Thoracic aorta (tissue), 2 donors: Measurements from ENCODE around the gene ADARB2. TPM values are rescaled to one million over a fixed set of nuclear protein-coding genes. Genes with fewer than 3 reads are reported as not detected.

ENCODE experiments used
- ATAC-seq: fragments of 150-250 bp; one replicate; pipeline ENCODE4 v1.8.0; 2017; ENCODE audit warnings: low read depth; ENCODE audit not compliant: insufficient number of reproducible peaks, low FRiP score
- DNase-seq: peaks from one replicate; pipeline ENCODE4 v3.0.0-alpha.2; 2020; ENCODE audit warnings: low spot score
- H3K27ac ChIP-seq, 2 donors: fragments of 200-600 bp; sonication (generic); 1 replicate in 1 of 2; 2 replicates in 1 of 2; pipeline ENCODE4 v1.5.1; 2016; ENCODE audit warnings: mild to moderate bottlenecking in 2 of 2, moderate library complexity in 2 of 2
- H3K27me3 ChIP-seq: fragments of 200-600 bp; sonication (generic); replicated peaks from 2 replicates; pipeline ENCODE4 v1.6.0; 2016; ENCODE audit warnings: mild to moderate bottlenecking; ENCODE audit not compliant: insufficient read depth
- H3K36me3 ChIP-seq: fragments of 200-600 bp; sonication (generic); one replicate; pipeline ENCODE4 v1.5.1; 2016
- H3K4me1 ChIP-seq, 2 donors: fragments of 200-600 bp; sonication (generic); 1 replicate in 1 of 2; 2 replicates in 1 of 2; pipeline versions ENCODE4 v1.5.1 to v1.6.0; 2016; ENCODE audit warnings: low read depth in 2 of 2, mild to moderate bottlenecking in 1 of 2; ENCODE audit not compliant: control insufficient read depth in 1 of 2
- H3K4me3 ChIP-seq: fragments of 200-600 bp; sonication (generic); 2 replicates; pipeline ENCODE4 v1.5.1; 2016; ENCODE audit warnings: mild to moderate bottlenecking
- H3K9me3 ChIP-seq: fragments of 200-600 bp; sonication (generic); 2 replicates; pipeline ENCODE4 v1.5.1; 2016
- total RNA-seq, 2 donors: library from RNA; depleted of rRNA; stranded (reverse); fragments of >200 nt; gene quantifications; one replicate each; pipeline versions ENCODE4 v1.1.0 to v1.2.3, GENCODE V29; 2016
- TF ChIP-seq, protein P1 (sequence below): fragments of 200-600 bp; sonication (generic); IDR thresholded peaks from one replicate; pipeline ENCODE4 v1.5.1; 2019; ENCODE audit warnings: antibody characterized with exemption

The ADARB2 gene
- total RNA-seq, 2 donors from 2014 or later: 0.71 to 3.1 TPM

DNA sequence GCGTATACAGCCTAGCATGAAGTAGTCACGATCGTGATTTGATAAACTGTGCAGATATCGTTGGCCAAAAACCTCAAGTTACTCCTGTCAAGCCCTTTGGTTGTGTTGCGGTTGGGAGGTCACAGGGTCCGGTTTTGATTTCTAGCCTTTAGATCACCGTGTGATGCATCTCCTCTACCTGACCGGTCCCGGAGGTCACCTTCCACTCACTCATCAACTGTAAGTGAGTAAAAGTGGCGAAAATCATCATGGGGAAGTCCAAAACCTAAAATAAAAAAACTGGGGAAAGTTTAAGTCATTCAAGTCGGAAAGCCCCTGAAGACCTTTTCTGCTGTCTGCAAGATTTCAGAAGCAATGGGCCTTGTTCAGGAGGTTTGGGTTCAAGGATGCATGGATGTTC is 62.8 kb downstream of the ADARB2 start:
- no peak for ATAC-seq
- no peaks in the 10 kb centered on the region for H3K4me1 ChIP-seq
- H3K27ac ChIP-seq: no peak overlapping the region
- no peak overlapping the region for H3K4me3 ChIP-seq
- TF ChIP-seq, protein P1, sequence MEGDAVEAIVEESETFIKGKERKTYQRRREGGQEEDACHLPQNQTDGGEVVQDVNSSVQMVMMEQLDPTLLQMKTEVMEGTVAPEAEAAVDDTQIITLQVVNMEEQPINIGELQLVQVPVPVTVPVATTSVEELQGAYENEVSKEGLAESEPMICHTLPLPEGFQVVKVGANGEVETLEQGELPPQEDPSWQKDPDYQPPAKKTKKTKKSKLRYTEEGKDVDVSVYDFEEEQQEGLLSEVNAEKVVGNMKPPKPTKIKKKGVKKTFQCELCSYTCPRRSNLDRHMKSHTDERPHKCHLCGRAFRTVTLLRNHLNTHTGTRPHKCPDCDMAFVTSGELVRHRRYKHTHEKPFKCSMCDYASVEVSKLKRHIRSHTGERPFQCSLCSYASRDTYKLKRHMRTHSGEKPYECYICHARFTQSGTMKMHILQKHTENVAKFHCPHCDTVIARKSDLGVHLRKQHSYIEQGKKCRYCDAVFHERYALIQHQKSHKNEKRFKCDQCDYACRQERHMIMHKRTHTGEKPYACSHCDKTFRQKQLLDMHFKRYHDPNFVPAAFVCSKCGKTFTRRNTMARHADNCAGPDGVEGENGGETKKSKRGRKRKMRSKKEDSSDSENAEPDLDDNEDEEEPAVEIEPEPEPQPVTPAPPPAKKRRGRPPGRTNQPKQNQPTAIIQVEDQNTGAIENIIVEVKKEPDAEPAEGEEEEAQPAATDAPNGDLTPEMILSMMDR: no peak
- H3K9me3 ChIP-seq: no peaks in the 10 kb centered on the region
- no peak for DNase-seq
- H3K36me3 ChIP-seq: no peaks in the 10 kb centered on the region
- H3K27me3 ChIP-seq: no peaks in the 10 kb centered on the region

DNA sequence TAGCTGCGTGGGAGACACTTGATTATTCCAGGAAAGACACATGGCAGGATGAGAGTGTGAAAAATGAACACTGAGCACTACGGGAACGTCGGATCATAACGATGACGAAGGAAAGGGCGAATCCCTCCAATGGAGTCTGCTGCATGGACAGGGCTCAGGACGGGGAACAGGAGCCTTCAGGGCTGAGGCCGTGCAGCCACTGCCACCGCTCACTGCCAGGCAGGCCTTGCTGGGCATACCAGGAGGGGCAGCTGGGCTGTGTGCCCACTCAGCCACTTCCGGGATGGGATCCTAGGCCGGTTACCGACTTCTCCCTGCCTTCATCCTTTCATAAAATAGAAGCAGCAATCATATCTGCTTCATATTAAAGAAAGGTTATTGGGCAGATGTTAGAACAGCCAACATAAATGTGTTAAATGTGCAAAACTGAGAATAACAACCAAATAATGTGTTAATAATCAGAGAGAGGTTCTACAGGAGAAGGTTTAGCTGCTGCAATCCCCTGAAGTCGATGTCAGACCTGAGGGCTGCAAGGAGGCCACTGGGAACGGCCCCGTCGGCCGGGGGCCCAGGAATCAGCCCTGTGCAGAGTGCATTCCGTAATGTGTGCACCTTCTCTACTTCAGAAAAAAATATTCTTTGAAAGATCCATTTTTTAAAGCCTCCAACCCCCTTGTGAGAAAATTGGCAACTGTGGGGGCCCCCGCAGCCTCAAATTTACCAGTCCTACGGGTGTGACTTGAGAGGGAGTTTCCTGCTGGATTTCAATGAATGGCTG is 63.6 kb downstream of the ADARB2 start:
- Histone ChIP-seq H3K27ac (no peak overlapping the region), H3K9me3 (no peaks in the 10 kb centered on the region), H3K27me3 (no peaks in the 10 kb centered on the region), H3K4me3 (no peak overlapping the region), H3K36me3 (no peaks in the 10 kb centered on the region), H3K4me1 (no peaks in the 10 kb centered on the region)
- ATAC-seq (no peak), DNase-seq (no peak)
- TF ChIP-seq, protein P1: no peak

DNA sequence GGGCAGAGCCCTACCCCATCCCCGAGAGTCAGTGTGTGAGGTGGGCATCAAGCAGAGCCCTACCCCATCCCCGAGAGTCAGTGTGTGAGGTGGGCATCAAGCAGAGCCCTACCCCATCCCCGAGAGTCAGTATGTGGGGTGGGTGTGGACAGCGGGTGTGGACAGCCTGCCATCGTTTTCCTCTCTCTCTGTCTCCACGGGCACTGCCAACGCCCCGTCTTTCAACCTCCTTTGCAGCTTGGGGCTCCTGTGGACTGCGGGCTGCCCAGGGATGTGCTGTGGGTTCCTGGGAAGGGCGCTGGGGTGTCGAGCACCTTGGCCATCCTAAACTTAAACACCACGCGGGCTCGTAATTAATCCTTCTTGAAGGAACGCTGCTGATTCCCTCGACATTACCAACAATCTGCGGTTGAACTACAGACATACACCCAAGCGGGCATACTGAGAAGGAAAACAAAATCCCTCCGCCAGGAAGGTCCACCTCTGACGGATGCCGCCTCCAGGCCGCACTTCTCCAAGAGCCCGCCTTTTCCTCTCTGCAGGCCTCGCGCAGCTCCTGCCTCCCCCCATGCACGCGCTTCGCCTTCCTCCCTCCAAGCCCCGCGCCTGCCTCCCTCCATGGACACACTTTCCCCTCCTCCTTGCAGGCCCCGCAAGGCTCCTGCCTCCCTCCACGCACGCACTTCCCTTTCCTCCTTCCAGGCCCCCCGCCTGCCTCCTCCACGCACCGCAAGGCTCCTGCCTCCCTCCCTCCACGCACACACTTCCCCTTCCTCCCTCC is 65.1 kb downstream of the ADARB2 start:
- Histone ChIP-seq H3K4me1 (no peaks in the 10 kb centered on the region), H3K9me3 (no peaks in the 10 kb centered on the region), H3K27ac (no peak overlapping the region), H3K36me3 (no peaks in the 10 kb centered on the region), H3K4me3 (no peak overlapping the region), H3K27me3 (no peaks in the 10 kb centered on the region)
- TF ChIP-seq, protein P1: no peak
- ATAC-seq (no peak), DNase-seq (no peak)

DNA sequence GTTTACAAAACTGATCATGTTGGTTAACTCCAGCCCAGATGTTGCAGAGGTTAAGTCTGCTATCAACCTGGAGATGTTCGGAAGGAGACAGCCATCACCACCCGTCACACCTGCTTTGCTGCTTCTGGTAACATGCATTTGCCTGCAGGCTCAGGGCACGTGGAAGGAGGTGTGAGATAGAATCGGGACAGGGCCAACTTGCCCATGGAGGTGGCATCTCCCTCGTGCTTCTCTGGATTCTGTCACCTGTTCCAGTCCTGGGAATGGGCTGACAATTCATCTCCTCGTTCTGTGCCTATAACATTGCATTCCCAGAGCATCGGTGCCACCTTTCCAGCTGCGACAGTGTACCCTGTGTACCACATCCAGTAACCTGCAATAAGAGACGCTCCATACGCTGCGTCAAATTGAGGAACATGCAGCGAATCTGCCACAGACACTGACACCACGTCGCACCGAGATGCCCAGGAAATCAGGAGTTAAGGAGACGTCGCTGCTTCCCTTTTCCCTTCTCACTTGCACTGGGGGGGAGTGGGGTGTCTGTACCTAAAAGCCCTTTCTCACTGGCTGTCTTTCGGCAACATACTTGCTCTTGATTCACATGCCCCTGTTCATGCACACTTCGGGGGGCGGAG is 65.8 kb downstream of the ADARB2 start:
- DNase-seq (no peak), ATAC-seq (no peak)

More for the DNA sequence above, 65.8 kb downstream of the ADARB2 start:
- H3K9me3 ChIP-seq: no peaks in the 10 kb centered on the region
- no peaks in the 10 kb centered on the region for H3K27me3 ChIP-seq
- no peak overlapping the region for H3K27ac ChIP-seq
- no peak overlapping the region for H3K4me3 ChIP-seq
- no peaks in the 10 kb centered on the region for H3K4me1 ChIP-seq
- no peaks in the 10 kb centered on the region for H3K36me3 ChIP-seq
- TF ChIP-seq, protein P1: no peak
